ENCODE measurements around the gene NKAIN2. TPM values are rescaled to one million over a fixed set of nuclear protein-coding genes. Genes with fewer than 3 reads are reported as not detected.

Gene NKAIN2
- total and polyA plus RNA-seq, 2 donors (not counting 3 experiments of a cell fraction or from before 2014, with no cell fraction given) = 0.03 TPM; not detected in 1

GRCh38 chr6:124517339-124517738 lies 713.7 kb downstream of the NKAIN2 start:
- FAIRE-seq (no peak), DNase-seq (ENCODE audit: low read depth, low spot score) (no peak)
- H3K4me1 ChIP-seq (ENCODE audit: control insufficient read depth, extremely low read depth, insufficient read depth, low read length) = no peaks in the 10 kb centered on the region
- CTCF ChIA-PET = no interaction called here
- intact Hi-C loops (cut with micrococcal nuclease) (no loop called here), dilution Hi-C loops (cut with MboI; ENCODE audit: extremely low pct_ligation_motif_present, low sequenced_read_pairs) (no loop called here)
- H3K4me2 ChIP-seq (ENCODE audit: insufficient read depth, low read length) = no peak overlapping the region
- no peak overlapping the region for H3K27ac ChIP-seq (ENCODE audit: insufficient read depth, low read depth, low read length)
- no peak overlapping the region for H3K9ac ChIP-seq (replicated peaks; ENCODE audit: extremely low read depth, insufficient read depth, low read length)
- H3K79me2 ChIP-seq (ENCODE audit: control insufficient read depth, insufficient read depth, low read length) = no peaks in the 10 kb centered on the region
- TF ChIP-seq JUN (IDR thresholded peaks at IDR 0.05; ENCODE audit: borderline replicate concordance, insufficient read depth, insufficient read length, low read depth) (no peak), EZH2 (IDR thresholded peaks at IDR 0.05; ENCODE audit: borderline replicate concordance, low read depth, low read length, severe bottlenecking) (no peak), POLR2A (IDR thresholded peaks at IDR 0.05; ENCODE audit: low read depth, low read length) (no peak), MAX (IDR thresholded peaks at IDR 0.05; ENCODE audit: insufficient read depth, insufficient read length) (no peak), GATA2 (IDR thresholded peaks at IDR 0.05; ENCODE audit: insufficient read depth, insufficient read length, low read depth, low read length) (no peak), MYC (IDR thresholded peaks at IDR 0.05; ENCODE audit: low read depth, low read length) (no peak), CTCF (IDR thresholded peaks at IDR 0.05; ENCODE audit: extremely low read depth in 1 of 2, insufficient read depth in 1 of 2, low read depth in 1 of 2, low read length in 2 of 2) (no peak), POLR2AphosphoS5 (IDR thresholded peaks at IDR 0.05; ENCODE audit: insufficient read depth, low read depth, low read length) (no peak), FOS (IDR thresholded peaks at IDR 0.05; ENCODE audit: borderline replicate concordance, insufficient read depth, low read length) (no peak)
- POLR2A ChIA-PET = no interaction called here
- H3K27me3 ChIP-seq (ENCODE audit: control insufficient read depth in 2 of 2, insufficient read depth in 2 of 2, low read length in 2 of 2) = no peaks in the 10 kb centered on the region
- no peak overlapping the region for H3K4me3 ChIP-seq (replicated peaks in 1 of 3; ENCODE audit: insufficient read depth in 1 of 3, low read depth in 1 of 3, low read length in 3 of 3)
- H4K20me1 ChIP-seq (replicated peaks; ENCODE audit: control insufficient read depth, extremely low read depth, insufficient read depth, low read length) = no peaks in the 10 kb centered on the region
- BruUV-seq (replicated peaks) = no TSS peak
- H2AFZ ChIP-seq (ENCODE audit: low read depth, low read length) = no peak overlapping the region
- no peaks in the 10 kb centered on the region for H3K36me3 ChIP-seq (ENCODE audit: control insufficient read depth in 2 of 2, extremely low read depth in 1 of 2, insufficient read depth in 2 of 2, low read length in 2 of 2)
- H3K9me1 ChIP-seq (replicated peaks; ENCODE audit: control insufficient read depth, extremely low read depth, insufficient read depth, low read length) = no peaks in the 10 kb centered on the region
- no peaks in the 10 kb centered on the region for H3K9me3 ChIP-seq (replicated peaks; ENCODE audit: control insufficient read depth, insufficient read depth, low read length)
